IgD-negative memory B cell (primary cell): Measurements from ENCODE around the gene PDE9A. TPM values are rescaled to one million over a fixed set of nuclear protein-coding genes. Genes with fewer than 3 reads are reported as not detected.

Source experiments
- H3K27ac Mint-ChIP-seq, 3 donors: one replicate each; pipeline ENCODE4 v1.8.0; 2020 to 2022; ENCODE audit warnings: mild to moderate bottlenecking in 3 of 3, mixed read lengths in 3 of 3, moderate library complexity in 1 of 3
- H3K27me3 Mint-ChIP-seq: one replicate; pipeline ENCODE4 v1.8.0; 2021; ENCODE audit warnings: mixed read lengths
- H3K36me3 Mint-ChIP-seq: one replicate; pipeline ENCODE4 v1.8.0; 2020; ENCODE audit warnings: mild to moderate bottlenecking, mixed read lengths
- H3K4me1 Mint-ChIP-seq, 3 donors: one replicate each; pipeline ENCODE4 v1.8.0; 2020 to 2022; ENCODE audit warnings: mixed read lengths in 3 of 3, mild to moderate bottlenecking in 1 of 3
- H3K4me3 Mint-ChIP-seq, 4 donors: one replicate each; pipeline ENCODE4 v1.8.0; 2020 to 2022; ENCODE audit warnings: mild to moderate bottlenecking in 4 of 4, mixed read lengths in 4 of 4, moderate library complexity in 3 of 4
- H3K9me3 Mint-ChIP-seq, 3 donors: one replicate each; pipeline ENCODE4 v1.8.0; 2020 to 2021; ENCODE audit warnings: mixed read lengths in 3 of 3, mild to moderate bottlenecking in 1 of 3
- polyA plus RNA-seq: library from polyadenylated mRNA; unstranded; fragments of 300-500 nt; fragmentation: Illumina TruSeq; gene quantifications from one replicate; pipeline ENCODE4 v1.2.3, GENCODE V29; 2021

PDE9A gene
- polyA plus RNA-seq, 1 donor from 2014 or later, result not detected

- H3K27ac Mint-ChIP-seq, result no peak overlapping the region
- no peaks in the 10 kb centered on the region for H3K9me3 Mint-ChIP-seq
- H3K4me1 Mint-ChIP-seq, result peaks cover 0 to 2% (median 0%) of the 10 kb centered on the region in 3 donors
- H3K36me3 Mint-ChIP-seq, result no peaks in the 10 kb centered on the region
- no peaks in the 10 kb centered on the region for H3K27me3 Mint-ChIP-seq
- no peak overlapping the region for H3K4me3 Mint-ChIP-seq
These were observed 102.6 kb downstream of the PDE9A start for GRCh38 chr21:42755766-42756579.

DNA sequence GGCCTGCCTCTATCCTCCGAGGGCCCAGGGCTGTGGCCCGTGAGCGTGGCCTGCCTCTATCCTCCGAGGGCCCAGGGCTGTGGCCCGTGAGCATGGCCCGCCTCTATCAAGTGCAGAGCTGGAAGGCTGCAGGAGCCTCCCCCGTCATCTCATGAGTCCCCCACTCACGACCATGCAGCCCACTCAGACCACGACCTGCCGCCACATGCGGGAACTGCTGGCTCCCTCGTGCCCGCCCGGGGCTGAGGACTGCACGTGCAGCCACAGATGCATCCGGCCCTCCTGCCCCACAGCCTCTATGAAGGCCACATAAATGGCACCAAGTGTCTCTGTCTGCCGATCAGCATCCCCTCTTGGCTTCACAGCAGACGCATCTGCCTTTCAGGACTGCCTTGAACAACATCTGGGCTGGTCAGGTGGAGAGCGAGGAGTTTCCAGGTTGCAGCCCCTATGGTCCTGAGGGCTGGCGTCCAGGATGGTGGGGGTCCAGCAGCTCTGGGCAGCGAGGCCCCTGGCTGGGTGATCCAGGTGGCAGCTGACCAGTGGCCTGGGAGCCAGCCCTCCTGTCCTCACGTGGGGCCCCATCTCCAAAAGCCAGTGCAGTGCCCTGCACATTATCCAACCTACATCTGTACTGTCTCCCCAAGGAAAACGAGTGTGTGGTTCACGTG is 103.3 kb downstream of the PDE9A start:
- no peaks in the 10 kb centered on the region for H3K27me3 Mint-ChIP-seq
- H3K4me3 Mint-ChIP-seq, result no peak overlapping the region
- peak overlapping the region in 1 of 3 donors; percentile 67 for H3K27ac Mint-ChIP-seq
- H3K9me3 Mint-ChIP-seq, result no peaks in the 10 kb centered on the region
- no peaks in the 10 kb centered on the region for H3K36me3 Mint-ChIP-seq
- peaks cover 0 to 2% (median 0%) of the 10 kb centered on the region in 3 donors for H3K4me1 Mint-ChIP-seq

- Mint-ChIP-seq H3K9me3 (no peaks in the 10 kb centered on the region), H3K4me3 (no peak overlapping the region), H3K4me1 (peaks cover 0 to 2% (median 0%) of the 10 kb centered on the region in 3 donors), H3K27me3 (no peaks in the 10 kb centered on the region), H3K27ac (peak overlapping the region in 1 of 3 donors; percentile 67), H3K36me3 (no peaks in the 10 kb centered on the region)
These were observed 104.0 kb downstream of the PDE9A start for GRCh38 chr21:42757422-42757821.

DNA sequence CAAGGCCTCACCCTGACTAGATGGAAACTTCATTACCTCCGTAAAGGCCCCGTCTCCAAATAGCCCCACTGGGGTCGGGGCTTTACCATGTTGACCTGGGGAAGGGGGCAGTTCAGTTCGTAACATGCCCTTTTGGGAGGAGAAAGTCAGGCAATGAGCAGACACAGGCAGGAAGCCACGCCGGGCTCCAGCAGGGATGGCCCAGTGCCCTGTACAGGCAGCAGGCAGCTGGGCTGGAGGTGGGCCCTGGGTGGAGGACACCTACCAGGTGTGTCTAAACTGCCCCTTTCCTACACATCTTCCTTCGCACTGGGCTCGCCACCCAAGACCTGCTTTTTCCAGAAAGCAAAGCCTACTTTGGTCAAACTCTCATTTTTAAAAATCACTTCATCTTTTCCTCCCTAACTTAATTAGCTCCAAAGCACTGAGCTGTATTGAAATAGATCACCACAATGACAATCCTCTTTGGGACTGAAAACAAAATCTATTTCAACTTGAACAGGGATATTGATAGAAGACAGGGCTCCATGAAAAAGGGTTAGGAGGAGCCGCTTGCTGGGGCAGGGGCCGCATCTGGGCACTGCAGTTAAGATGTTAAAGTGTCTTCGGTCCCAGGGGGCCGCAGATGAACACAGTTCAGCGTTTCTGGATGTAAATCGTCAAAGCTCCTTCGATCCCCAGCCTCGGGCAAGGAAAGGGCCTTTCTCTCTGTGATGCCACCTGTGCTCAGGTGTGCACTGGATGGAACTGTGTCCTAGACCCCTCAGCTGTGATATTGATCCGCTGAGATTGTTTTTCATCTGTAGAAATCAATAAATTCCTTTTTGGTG is 104.6 kb downstream of the PDE9A start:
- Mint-ChIP-seq H3K36me3 (no peaks in the 10 kb centered on the region), H3K27ac (no peak overlapping the region), H3K27me3 (no peaks in the 10 kb centered on the region), H3K4me3 (no peak overlapping the region), H3K9me3 (no peaks in the 10 kb centered on the region), H3K4me1 (peaks cover 0 to 2% (median 0%) of the 10 kb centered on the region in 3 donors)

GRCh38 chr21:42758721-42759593 is 105.5 kb downstream of the PDE9A start:
- Mint-ChIP-seq H3K27me3 (peaks cover 2% of the 10 kb centered on the region), H3K27ac (no peak overlapping the region), H3K36me3 (no peaks in the 10 kb centered on the region), H3K4me1 (peaks cover 0 to 2% (median 0%) of the 10 kb centered on the region in 3 donors), H3K9me3 (no peaks in the 10 kb centered on the region), H3K4me3 (no peak overlapping the region)

- no peaks in the 10 kb centered on the region for H3K36me3 Mint-ChIP-seq
- H3K4me3 Mint-ChIP-seq, result no peak overlapping the region
- H3K27ac Mint-ChIP-seq, result no peak overlapping the region
- peaks cover 2% of the 10 kb centered on the region for H3K27me3 Mint-ChIP-seq
- peaks cover 0 to 2% (median 0%) of the 10 kb centered on the region in 3 donors for H3K4me1 Mint-ChIP-seq
- H3K9me3 Mint-ChIP-seq, result no peaks in the 10 kb centered on the region
These were observed 106.1 kb downstream of the PDE9A start for GRCh38 chr21:42759594-42759927.

- H3K36me3 Mint-ChIP-seq, result no peaks in the 10 kb centered on the region
- H3K9me3 Mint-ChIP-seq, result no peaks in the 10 kb centered on the region
- H3K4me3 Mint-ChIP-seq, result no peak overlapping the region
- H3K27ac Mint-ChIP-seq, result no peak overlapping the region
- H3K4me1 Mint-ChIP-seq, result peaks cover 0 to 2% (median 0%) of the 10 kb centered on the region in 3 donors
- H3K27me3 Mint-ChIP-seq, result peaks cover 2% of the 10 kb centered on the region
These were observed 107.0 kb downstream of the PDE9A start for GRCh38 chr21:42760361-42760950.

DNA sequence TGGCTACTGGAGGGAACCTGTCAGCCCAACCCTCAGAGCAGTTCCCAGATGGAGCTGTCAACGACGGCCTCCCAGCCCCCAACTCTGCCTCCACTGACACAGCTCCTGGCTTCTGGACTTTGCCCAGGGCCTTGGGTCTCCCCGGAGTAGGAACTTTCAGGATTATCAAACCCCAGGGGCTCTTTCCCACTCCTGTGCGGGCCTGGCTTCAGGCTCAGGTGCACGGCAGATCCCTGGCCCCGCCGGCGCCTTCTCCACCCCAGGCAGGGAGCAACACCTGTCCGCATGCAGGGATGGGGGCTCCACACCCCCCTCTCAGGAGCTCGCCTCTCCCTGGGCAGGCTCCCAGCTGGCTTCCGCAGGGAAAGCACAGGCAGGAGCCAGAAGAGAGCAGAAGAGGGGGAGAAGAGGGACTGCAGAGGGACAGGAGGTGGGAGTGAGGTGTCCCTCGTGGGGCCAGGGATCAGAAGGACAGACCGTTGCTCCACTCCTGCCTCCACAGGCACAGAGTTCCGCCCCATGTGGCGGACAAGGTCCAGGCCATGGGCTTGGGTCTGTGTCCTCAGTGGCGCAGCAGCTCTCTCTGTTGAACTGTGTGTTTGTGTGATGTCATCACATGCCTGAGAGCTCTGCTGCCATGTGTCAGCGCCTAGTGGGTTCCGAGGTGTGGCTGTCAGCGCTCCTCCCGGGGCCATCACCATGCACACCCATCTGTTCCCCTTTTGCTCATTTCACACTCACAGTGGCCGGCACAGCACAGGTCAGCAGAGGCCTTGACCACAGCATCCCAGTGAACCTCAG is 107.7 kb downstream of the PDE9A start:
- H3K9me3 Mint-ChIP-seq, result no peaks in the 10 kb centered on the region
- no peak overlapping the region for H3K4me3 Mint-ChIP-seq
- H3K27me3 Mint-ChIP-seq, result peaks cover 2% of the 10 kb centered on the region
- H3K4me1 Mint-ChIP-seq, result peaks cover 0 to 2% (median 0%) of the 10 kb centered on the region in 3 donors
- no peaks in the 10 kb centered on the region for H3K36me3 Mint-ChIP-seq
- H3K27ac Mint-ChIP-seq, result no peak overlapping the region

DNA sequence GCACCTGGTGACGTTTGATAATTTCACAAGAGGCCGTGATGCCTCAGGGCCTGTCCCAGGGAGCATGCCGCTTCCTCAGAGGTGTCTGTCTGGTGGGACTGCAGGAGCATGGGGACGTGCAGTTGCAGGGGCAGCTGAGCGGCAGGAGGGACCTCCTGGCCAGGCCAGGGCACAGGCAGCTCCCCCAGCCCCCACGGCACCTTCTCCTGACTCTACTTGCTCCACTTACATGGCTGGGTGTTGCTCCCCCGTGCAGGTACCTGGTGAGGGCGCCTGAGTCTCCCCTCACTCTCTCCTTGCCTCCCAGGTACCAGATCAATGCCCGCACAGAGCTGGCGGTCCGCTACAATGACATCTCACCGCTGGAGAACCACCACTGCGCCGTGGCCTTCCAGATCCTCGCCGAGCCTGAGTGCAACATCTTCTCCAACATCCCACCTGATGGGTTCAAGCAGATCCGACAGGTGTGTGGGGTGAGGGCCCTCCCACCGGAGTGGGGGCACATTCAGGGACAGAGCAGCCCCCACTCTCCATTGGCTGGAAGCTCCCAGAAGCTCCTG is 108.4 kb downstream of the PDE9A start:
- Mint-ChIP-seq H3K27ac (no peak overlapping the region), H3K4me3 (no peak overlapping the region), H3K9me3 (no peaks in the 10 kb centered on the region), H3K27me3 (peaks cover 2% of the 10 kb centered on the region), H3K4me1 (peaks cover 0 to 2% (median 0%) of the 10 kb centered on the region in 3 donors), H3K36me3 (no peaks in the 10 kb centered on the region)

DNA sequence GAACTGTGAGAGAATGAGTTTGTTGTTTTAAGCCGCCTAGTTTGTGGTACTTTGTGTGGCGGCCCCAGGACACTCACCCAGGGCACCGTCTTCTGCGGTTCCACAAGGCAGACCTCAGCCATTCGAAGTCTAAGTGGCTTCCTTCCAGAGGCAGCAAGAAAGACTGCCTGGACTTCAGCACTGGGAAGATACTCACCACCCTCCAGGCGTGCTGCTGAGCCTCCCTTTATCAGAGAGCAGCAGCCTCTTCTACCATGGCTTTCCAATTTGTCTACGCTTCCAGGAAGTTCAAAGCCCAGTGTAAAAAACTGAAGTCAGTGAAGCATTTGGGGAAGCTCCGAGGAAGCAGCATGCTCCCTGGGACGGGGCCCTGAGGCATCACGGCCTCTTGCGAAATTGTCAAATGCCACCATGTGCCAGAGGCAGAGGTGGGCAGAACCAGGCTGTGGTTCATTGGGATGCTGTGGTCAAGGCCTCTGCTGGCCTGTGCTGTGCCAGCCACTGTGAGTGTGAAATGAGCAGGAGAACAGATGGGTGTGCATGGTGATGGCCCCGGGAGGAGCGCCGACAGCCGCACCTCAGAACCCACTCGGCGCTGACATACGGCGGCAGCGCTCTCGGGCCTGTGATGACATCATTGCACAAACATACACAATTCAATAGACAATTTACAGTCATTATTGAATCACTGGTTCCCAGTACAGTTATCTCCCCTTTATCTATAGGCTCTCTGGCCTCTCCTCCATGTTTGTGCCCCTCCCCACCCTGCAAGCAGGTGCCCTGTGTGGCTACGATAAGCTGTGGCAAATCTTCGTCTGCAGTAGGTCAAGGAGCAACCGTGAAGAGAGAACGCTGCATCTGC is 110.4 kb downstream of the PDE9A start:
- Mint-ChIP-seq H3K9me3 (no peaks in the 10 kb centered on the region), H3K36me3 (no peaks in the 10 kb centered on the region), H3K4me1 (no peaks in the 10 kb centered on the region), H3K27ac (no peak overlapping the region), H3K27me3 (peaks cover 2% of the 10 kb centered on the region), H3K4me3 (no peak overlapping the region)

DNA sequence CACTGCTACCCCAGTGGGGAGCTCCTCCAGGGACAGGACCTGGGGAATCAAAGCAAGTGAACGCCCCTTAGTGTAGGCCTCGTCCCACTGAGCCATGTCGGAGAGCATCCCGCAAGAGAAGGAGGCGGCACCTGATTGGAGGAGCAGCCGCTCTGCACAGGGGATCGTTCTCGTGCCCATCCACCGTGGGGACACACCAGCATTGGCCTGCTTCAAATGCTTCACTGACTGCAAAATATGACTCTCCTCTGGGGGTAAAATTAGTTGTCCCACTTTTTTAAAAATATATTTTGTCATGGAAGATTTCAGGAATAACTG is 111.0 kb downstream of the PDE9A start:
- Mint-ChIP-seq H3K4me1 (no peaks in the 10 kb centered on the region), H3K27me3 (peaks cover 2% of the 10 kb centered on the region), H3K36me3 (no peaks in the 10 kb centered on the region), H3K27ac (no peak overlapping the region), H3K4me3 (no peak overlapping the region), H3K9me3 (no peaks in the 10 kb centered on the region)

- H3K27me3 Mint-ChIP-seq, result peaks cover 2% of the 10 kb centered on the region
- H3K4me3 Mint-ChIP-seq, result no peak overlapping the region
- H3K27ac Mint-ChIP-seq, result no peak overlapping the region
- no peaks in the 10 kb centered on the region for H3K9me3 Mint-ChIP-seq
- H3K4me1 Mint-ChIP-seq, result no peaks in the 10 kb centered on the region
- no peaks in the 10 kb centered on the region for H3K36me3 Mint-ChIP-seq
These were observed 111.5 kb downstream of the PDE9A start for GRCh38 chr21:42764883-42765282.

DNA sequence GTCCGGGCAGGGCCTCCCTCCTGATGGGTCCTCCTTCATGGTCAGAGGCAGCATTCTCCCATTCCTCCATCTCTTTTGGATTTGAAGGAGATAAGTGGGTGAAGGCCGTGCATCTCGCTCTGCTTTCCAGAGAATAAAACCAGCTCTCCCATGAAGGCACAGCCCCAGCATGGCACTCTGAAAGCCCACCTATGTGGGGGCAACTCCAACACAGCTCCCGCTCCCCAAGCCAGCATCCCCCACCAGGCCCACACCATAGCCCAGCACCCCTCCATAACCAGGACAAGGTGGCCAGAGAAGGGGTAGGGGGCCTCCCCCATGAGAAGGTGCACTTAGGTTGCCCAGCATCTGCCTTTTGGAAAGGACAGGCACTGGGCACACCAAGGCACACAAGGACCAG is 112.2 kb downstream of the PDE9A start:
- no peaks in the 10 kb centered on the region for H3K36me3 Mint-ChIP-seq
- H3K4me1 Mint-ChIP-seq, result no peaks in the 10 kb centered on the region
- H3K27me3 Mint-ChIP-seq, result peaks cover 2% of the 10 kb centered on the region
- no peak overlapping the region for H3K4me3 Mint-ChIP-seq
- no peaks in the 10 kb centered on the region for H3K9me3 Mint-ChIP-seq
- peak overlapping the region in 1 of 3 donors; percentile 1 for H3K27ac Mint-ChIP-seq
